NCI-H82 treated with DMSO at 0.1 percent for 48 hours (cell line): ENCODE measurements around the gene TIGD3.

ENCODE experiments used
- DNase-seq: peaks from one replicate; lab custom pipeline; 2025; ENCODE audit not compliant: unreplicated experiment; lab: John Stamatoyannopoulos, UW

TIGD3 gene

DNA sequence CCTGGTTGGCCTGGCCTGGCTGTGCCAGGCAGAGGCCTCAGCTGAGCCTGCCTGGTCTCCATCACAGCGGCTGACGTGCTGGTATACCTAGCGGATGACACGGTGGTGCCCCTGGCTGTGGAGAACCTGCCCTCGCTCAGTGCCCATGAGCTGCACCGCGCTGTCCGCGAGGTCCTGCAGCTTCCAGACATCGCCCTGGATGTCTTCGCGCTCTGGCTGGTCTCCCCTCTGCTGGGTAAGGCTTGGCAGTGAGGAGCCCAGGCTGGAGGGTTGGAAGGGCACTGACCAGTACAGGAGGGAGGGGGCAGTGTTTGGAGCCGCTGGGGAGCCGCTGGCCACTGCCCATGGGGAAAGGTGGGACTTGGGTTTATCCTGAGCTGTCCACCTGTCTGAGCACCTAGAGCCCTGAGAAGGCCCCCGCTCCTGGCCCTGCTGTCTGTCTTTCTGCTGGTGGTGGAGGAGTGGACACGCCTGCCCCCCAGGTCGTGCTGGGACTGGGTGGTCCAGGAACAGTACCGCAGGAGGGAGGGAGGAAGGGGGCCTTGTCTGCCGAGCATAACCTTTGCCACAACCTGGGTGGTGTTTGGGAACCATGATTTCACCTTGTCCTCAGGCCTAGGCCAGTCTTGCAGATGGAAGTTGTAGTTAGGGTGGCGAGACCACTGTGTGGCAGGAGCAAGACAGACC, 34.9 kb downstream of the TIGD3 start:
- DNase-seq = no peak

DNA sequence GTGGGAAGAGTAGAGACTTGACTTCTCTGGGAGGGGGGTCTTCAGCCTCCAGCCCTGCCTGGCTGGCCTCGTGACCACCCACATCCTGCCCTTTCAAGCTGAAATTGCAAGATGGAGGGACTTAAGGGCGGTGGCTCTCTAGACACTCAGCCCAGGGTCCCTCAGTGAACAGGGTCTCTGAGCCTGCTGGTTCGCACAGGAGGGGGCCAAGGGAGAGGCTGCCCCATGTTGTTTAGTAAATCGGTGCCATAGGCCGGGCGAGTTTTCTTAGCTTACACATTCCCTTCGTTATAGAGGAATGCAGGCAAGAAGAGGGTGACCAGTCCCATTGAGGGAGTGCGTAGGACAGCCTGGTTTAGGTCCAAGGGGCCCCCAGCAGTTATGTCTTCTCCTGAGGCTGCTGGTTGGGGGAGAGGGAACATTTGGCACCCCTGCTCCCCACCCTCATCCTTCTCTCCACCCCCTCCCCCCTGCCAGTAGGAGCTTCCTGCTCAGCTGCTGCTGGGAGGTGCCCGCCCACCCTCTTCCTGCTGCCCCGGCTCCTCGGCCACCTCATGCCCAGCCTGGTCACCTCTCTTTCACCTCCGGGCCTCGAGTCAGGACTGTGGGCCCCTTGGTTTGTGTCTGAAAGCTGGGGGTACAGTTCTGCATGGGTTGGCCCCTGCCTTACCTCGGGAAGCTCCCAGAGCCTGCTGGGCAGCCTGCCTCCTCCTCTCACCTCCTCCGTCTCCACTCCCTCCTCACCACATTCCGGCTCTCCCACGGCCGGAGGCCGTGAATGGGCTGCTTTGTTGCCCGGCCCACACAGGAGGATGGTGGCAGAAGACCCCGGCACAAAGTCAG, 35.8 kb downstream of the TIGD3 start:
- DNase-seq = no peak

DNA sequence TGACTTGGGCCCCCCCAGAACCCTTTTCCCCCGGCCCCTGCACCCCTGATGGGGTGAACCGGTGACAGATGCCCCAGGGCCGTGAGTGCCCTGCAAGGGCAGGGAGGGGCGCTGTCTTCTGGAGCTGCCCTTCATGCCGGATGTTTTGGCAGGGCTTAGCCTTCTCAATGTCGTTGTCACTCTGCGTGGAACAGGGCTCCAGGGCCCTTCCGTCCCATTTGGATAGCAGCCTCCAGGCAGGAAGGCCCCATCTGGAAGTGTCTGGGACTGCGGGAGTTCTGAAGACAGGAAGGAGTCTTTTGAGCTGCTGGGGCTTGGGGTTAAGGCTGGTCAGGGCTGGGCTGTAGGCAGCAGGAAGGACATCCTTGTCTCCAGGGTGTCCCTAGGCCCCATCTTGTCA, 36.4 kb downstream of the TIGD3 start:
- no peak for DNase-seq

DNA sequence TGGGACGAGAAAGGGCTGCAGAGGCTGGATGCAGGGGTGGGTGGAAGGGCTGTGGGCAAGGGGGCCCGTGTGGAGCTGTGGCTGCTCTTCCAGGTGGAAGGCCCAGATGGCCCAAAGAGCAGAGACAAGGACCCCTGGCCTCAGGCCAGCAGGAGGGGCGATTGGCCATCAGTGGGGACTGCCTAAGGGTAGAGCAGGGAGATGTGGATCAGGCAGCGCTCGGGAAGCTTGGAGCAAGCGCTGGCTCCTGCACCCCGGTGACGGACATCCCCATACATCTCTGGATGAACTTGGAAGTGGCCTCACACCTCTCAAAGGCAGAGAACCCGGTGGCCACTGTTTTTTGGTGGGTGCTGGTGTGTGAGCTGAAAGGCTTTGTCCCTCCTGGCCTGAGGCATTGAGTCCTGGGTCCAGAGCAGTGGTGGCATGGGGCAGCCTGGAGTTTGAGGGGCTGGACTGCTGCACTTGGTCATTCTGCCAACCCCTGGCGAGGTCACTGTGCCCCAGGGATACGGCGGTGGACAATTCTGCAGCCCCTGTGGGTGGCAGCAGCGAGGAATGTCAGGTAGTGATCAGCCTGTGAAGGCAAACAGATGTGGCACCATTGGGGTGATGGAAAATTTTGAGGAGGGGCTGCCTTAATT, 37.8 kb downstream of the TIGD3 start:
- DNase-seq = no peak

DNA sequence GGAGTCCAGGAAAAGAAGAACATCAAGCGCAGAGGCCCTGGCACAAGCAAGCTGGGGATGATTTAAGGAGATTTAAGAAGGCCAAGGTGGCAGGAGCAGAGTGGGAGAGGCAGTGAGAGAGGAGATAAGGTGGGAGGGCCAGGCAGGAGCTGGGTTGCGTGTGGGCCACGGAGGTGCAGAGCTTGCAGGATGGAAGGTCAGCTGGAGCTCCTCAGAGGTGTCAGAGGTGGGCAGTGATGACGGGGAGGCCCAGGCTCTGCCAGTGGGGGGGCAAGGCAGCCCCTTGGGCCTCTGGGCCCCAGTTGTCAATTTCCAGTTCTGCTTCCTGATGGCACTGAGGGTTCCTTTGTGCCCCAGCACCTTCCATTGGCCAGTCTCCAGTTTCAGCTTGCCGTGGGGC, 38.3 kb downstream of the TIGD3 start:
- no peak for DNase-seq

DNA sequence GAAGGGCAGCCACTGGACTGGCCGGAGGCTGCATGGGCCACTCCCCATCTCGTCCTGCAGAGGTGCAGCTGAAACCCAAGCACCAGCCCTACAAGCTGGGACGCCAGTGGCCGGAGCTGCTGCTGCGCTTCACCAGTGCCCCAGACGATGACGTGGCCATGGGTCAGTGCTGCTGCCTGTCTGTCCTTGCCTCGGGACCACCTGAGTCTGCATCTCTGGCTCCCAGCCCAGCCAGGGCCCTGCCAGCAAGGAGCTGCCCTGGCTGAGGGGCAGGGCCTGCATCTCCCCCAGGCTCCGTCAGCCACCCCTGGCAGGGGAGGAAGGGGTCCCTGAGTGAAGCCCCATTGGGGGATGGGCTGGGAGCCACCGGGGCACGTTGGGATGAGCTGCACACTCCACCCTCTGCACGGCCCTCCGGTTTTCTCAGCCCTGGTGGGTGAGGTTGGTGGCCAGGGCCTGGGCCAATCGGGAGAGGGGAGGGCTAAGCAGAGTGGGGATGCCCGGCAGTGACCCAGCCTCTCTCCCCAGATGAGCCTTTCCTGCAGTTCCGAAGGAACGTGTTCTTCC, 39.0 kb downstream of the TIGD3 start:
- DNase-seq = no peak

DNA sequence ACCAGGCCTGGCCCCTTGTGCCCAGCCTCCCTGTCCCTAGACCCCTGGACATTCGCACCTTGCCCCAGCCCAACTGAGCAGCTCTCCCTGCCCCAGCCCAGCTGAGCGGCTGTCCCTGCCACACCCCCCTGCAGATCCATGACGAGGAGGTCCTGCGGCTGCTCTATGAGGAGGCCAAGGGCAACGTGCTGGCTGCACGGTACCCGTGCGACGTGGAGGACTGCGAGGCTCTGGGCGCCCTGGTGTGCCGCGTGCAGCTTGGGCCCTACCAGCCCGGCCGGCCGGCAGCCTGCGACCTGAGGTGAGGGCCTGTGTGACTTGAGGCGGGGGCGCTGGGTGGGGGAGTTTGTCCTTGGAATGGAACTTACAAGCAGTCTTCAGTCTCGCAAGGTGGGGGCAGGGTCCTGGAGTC, 39.6 kb downstream of the TIGD3 start:
- DNase-seq = no peak

DNA sequence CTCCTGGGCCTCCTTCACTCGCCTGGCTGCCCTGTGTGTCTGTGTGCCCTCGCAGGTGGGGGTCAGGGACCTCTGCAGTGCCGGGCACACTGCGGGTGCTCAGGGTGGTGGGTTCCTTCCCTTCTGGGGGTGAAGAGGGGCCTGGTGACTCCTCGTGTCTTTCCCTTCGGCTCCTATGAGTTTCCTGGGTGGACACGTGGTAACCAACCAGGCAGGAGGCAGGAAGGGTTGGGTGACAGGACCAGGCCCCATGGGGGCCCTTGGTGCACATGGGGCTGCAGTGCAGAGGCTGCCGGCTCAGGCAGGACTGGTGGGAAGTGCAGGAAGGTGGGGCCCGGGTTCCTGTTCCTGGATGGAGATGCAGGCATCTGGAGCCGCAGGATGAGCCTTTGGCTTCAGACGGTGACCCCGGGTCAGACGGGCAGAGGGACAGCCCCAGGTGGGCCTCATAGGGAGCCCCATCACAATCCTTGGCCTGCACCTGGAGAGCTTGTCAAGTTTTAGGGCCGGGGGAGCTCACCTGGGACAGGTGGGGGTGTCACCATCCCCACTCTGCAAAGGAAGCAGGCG, 41.5 kb downstream of the TIGD3 start:
- no peak for DNase-seq

DNA sequence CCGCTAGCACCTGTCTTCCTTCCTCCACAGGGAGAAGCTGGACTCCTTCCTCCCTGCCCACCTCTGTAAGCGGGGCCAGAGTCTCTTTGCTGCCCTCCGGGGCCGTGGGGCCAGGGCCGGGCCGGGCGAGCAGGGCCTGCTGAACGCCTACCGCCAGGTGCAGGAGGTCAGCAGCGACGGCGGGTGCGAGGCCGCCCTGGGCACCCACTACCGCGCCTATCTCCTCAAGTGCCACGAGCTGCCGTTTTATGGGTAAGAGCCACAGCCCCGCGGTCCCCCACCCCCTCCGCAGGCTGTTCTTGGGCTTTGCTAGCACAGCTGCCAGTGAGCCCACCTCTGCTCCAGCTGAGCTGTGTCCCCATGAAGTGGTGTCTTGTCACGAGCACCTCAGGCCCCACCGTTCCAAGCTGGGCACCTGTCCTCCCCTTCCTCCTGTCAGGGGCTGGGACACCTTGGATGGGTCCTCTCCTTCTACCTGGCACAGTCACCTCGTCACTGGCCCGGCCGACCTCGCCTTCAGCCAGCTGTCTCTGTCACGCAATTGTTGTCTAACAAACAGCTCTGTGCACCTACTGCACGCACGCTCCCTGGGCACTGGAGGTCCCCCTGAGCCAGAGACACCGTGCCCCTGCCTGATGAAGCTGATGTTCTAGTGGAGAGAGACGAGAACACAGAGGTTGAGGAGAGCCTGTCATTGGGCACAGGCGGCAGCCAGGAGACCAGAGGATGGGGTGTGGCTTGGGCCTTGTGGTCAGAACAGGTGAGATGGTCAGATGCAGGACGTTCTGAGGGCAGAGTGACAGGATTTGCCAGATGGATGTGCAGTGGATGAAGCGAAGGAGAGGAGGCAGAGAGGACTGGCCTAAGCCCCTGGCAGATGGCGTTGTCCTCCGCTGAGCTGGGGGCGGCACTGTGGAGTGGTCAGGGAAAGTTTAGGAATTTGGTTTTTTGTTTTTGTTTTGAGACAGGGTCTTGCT, 42.5 kb downstream of the TIGD3 start:
- no peak for DNase-seq

DNA sequence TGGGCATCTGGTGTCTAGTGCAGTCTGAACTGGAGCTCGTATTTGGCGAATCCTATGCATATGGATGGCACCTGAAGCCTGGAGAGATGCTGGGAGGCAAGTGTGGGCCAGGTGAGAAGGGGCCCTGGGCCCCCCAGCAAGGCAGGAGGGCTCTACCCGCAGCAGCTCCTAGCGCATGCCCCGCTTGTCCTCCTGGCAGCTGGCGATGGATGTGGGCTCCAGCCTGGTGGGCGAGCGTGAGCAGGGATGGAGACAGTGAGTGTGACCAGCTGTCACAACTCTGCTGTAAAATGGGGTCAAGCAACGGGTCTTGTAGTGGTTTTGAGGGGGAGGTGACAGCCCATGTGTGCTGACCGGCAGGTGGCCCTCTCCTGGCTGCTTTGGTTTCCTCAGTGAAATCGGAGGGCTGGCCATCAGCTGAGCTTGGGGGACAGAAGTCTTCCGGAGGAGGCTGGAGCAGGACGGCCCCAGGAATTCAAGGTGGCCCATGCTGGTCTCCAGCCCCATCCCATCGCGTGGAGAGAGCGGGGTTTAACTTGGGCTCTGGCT, 43.9 kb downstream of the TIGD3 start:
- no peak for DNase-seq

DNA sequence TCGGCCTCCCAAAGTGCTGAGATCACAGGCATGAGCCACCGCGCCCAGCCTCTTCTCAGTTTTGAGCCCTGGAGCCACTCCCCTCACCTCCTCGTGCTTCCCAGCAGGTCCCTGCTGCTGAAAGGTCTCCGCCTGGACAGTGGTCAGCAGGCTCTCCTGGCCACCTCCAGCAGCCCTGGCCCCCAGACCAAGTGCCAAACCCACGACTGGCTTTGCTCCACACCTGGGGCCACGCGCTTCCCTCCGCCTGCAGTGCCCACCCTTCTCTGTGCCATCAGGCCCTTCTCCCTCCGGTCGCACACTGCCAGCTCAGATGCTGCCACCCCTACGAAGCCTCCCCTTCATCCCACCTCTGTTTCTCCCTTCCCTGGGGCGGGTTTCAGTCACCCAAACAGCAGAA, 44.7 kb downstream of the TIGD3 start:
- no peak for DNase-seq

DNA sequence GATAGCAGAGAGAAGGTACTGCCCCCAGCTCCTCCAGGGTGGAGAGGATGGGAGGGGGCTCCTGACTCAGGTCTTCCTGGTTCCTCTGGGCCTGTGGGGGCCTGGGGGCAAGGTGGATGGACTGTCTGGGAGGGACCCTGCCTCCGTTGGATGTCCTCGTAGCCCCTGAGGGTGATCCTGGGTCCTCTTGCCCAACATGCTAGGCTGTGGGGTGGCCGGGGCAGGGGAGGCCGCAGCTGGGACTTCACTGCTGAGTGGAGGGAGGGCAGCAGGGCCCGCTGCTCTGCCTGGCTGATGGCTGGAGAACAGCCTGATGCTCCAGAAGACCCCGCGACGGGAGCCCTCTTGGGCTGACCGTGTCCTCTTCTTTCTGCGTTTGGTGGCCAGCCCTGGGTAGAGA, 45.3 kb downstream of the TIGD3 start:
- DNase-seq = no peak

DNA sequence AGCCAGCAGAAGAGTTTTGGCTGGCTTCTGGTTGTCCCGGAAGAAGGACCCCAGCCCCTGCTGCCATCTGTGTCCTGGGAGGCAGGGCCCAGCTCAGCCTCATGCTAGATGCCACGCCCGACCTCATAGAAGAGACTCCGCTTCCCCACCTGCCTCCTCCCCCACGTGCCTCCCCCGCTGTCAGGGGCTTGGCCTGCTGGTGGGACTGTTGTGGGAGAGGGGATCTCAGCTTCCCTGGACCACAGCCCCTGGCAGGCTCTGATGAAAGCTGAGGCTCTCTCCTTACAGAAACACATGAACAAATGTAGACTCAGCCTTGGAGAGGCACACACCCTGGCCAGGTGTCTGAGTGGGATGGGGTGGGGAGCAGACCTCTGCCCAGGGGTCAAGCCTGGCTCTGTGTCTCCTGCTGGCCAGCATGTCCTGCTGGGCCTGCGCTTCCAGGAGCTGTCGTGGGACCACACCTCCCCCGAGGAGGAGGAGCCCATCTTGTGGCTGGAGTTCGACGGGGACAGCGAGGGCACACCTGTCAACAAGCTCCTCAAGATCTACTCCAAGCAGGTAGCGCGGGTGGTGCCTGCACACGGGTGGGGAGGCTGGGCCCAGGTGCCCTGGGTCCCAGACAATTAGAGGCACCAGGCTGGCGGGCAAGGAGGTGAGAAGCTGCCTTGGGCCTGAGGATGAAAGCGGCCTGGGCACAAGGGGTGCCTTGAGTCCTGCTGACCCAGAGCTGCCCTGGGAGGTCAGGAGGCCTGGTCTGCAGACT, 45.9 kb downstream of the TIGD3 start:
- no peak for DNase-seq

DNA sequence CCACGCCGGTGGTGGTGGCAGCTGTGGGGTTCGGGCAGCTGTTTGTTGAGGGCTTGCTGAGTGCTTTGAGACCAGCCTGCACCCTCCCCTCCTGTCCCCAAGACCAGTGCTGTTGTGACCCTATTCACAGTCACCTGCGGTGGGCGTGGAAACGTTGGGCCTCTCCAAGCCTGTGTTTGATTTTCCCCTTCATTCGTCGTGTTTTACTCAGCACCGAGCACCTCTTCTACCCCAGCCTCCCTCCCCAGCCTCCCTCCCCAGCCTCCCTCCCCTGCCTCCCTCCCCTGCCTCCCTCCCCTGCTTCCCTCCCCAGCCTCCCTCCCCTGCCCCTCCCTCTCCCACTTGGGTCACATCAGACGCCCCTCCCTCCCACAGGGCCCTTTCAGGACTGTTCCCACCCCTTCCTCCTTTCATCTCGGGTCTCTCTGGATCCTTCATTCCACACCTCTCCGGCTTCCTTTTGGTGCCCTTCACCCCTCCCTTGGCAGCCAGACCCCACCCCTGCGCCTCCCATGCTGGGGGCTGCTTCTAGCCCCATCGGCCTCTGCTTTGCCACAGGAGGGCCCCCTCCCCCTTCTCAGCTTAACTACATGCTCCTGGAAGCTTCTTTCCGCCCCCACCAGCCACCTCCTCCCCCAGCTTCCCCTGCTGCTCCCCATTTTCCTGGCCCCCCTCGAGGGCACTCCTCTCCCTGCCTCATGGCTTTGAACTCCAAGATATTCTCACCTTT, 46.7 kb downstream of the TIGD3 start:
- DNase-seq = no peak

DNA sequence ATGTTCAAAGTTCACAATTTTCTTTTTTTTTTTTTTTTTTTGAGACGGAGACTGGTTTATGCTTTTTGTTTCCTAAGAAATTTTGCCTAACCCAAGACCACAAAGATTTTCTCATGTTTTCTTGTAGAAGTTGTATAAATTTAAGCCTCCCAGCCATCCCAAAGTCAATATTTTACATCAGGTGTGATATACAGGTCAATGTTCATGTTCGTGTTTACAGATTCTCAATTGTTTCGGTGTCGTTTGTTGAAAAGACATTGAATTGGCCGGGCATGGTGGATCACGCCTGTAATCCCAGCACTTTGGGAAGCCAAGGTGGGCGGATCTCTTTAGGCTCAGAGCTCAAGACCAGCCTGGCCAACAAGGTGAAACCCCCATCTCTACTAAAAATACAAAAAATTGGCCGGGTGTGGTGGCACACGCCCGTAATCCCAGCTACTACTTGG, 47.3 kb downstream of the TIGD3 start:
- DNase-seq = no peak

DNA sequence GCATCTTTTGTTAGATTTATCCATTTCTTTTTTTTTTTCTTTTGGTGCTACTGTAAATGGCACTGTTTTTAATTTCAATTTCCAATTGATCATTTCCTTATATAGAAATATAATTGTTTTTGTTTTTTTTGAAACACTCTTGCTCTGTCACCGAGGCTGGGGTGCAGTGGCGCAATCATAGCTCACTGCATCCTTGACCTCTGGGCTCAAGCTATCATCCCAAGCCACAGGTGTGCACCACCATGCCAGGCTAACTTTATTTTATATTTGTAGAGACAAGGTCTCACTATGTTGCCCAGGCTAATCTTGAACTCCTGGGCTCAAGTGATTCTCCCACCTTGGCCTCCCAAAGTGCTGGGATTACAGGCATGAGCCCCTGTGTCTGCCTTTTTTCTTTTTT, 48.2 kb downstream of the TIGD3 start:
- DNase-seq = no peak

DNA sequence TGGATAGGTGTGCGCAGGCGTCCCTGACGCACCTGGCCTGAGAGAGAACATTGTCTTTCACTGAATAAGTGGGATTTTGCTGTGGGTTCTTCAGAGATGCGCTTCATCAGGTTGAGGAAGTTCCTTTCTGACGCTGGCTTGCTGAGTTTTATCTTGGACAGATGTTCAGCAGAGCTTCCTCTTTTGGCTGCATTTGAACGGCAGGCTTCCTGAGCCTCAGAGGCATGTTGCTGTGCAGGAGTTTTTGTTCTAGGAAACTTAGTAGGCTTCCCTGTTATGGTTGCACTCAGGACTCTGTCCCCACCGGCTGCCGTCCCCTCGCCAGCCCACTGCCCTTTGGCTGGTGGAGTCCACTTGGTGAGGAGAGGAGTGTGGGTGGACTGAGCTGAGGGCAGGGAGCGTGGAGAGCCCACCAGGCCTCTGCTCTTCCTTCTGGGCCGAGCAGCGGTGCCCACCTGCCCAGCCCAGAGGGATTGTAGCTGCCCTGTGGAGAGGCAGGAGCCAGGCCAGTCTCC, 49.1 kb downstream of the TIGD3 start:
- DNase-seq = no peak

DNA sequence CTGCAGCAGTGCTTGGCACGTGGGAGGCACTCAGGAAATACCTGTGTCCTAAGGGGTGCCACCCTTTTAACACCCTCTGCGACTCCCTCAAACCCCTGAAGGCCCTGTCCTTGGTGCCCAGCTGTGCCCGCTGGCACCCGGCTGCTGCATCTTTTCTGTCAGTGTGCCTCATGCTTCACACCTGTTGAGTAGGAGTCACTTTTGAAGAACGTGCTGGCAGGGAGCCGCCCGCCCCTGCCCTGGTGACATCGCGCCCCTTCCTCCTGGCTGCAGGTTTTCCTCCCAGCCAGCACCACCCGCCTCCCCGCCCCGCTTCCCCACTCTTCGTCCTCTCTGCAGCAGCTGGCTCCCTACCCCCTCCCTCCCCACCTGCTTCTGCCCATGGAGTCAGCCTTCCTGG, 49.7 kb downstream of the TIGD3 start:
- no peak for DNase-seq
